Retinal pigment epithelial cell (primary cell): ENCODE results near the gene BASP1.
"Not testable (repeated sequence)": the region's sequence is repeated elsewhere in the genome, so short reads cannot be mapped to it uniquely, and the experiment has no call there.

Experiments
- DNase-seq: peaks from one replicate; pipeline ENCODE4 v3.0.0-alpha.2; 2010; ENCODE audit warnings: low read depth
- H3K4me3 ChIP-seq: 2 replicates; pipeline ENCODE4 v1.5.1; 2011; ENCODE audit warnings: mild to moderate bottlenecking, low read length, control low read depth, moderate library complexity
- CTCF ChIP-seq: conservative IDR thresholded peaks from 2 replicates; pipeline ENCODE4 v1.5.1; 2011; ENCODE audit warnings: low read depth, low read length, control low read depth, inconsistent platforms

The BASP1 gene

DNA sequence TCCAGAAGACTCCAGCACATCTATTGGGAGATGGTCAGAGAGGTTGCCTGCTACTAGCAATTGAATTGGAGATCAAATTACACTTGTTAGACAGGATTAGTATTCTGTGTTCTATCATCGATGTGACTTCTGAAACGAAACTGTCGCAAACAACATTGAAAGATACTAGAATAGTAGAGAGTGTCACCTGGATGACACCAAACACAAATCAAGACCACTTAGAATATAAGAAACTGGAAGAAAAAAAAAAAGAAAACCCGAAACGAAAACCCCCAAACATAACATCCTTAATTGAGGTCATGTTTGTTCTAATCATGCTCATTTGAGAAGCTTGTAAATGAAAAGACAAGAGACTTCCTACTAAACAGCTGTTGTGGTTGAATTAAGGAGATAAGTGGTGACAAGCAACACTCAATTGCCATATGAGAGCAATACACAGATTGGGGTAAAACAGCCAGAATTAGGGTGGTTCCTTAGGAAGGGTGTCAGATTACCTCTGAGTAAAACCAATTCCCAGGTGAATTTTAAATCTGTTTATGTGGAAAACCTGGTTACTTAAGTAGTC lies 97.6 kb downstream of the BASP1 start:
- no peak for TF ChIP-seq CTCF
- H3K4me3 ChIP-seq = no peak overlapping the region
- DNase-seq = no peak

DNA sequence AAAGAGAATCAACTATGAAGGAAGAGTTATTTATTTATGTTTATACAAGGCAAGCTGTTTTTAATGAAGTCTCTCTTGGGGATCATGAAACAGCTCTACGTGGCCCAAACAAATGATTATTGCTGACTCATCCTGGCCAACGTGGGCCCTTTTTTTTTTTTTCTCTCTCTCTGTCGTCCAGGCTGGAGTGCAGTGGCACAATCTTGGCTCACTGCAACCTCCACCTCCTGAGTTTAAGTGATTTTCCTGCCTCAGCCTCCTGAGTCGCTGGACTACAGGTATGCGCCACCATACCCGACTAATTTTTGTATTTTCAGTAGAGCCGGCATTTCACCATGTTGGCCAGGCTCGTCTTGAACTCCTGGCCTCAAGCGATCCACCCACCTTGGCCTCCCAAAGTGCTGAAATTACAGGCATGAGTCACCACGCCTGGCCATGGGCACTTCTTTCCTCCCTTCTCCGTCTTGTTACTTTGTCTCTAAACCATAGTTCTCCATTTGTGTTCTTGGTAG lies 98.3 kb downstream of the BASP1 start:
- DNase-seq = no peak
- no peak for TF ChIP-seq CTCF

GRCh38 chr5:17316970-17317459 lies 99.6 kb downstream of the BASP1 start:
- H3K4me3 ChIP-seq = no peak overlapping the region
- DNase-seq = peak; percentile 40
- no peak for TF ChIP-seq CTCF

More for the DNA sequence above, 98.3 kb downstream of the BASP1 start:
- H3K4me3 ChIP-seq = no peak overlapping the region

- no peak for TF ChIP-seq CTCF
- H3K4me3 ChIP-seq = no peak overlapping the region
- DNase-seq = no peak
Measured at GRCh38 chr5:17317473-17317872, 100.0 kb downstream of the BASP1 start.

GRCh38 chr5:17319095-17319494 lies 101.7 kb downstream of the BASP1 start:
- not testable (repeated sequence) for DNase-seq, H3K4me3 ChIP-seq

DNA sequence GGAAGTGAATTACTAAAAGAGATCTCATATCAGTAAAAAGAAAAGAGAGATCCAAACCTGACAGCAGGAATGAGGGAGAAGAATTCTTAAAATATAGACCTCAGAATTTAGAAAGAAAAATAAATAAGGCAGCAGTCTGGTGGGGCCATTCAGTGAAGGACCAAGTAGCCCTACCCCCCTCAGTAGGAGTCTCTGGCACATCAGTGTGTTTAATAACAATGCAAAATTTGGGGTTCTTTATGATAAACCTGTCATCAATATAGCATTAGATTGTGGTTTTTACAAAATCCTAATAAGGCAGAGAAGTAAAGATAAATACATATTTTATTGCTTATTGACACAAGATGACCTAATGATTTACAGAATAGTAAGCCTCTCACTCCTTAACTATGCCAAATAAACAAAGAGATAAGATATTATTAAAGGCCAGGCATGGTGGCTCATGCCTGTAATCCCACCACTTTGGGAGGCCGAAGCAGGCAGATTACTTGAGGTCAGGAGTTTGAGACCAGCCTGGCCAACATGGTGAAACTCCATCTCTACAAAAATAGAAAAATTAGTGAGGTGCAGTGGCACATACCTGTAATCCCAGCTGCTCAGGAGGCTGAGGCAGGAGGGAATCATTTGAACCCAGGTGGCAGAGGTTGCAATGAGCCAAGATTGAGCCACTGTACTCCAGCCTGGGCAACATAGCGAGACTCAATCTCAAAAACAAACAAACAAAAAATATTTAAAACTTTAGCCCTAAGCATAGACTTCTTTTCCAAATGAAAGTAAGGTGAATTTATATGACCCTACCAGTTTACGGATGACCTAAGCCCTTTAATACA lies 108.6 kb downstream of the BASP1 start:
- H3K4me3 ChIP-seq = no peak overlapping the region
- DNase-seq = no peak
- TF ChIP-seq CTCF = no peak
